ENCODE measurements around the gene PCDHA13. TPM values are rescaled to one million over a fixed set of nuclear protein-coding genes. Genes with fewer than 3 reads are reported as not detected.
"Not testable (repeated sequence)": the region's sequence is repeated elsewhere in the genome, so short reads cannot be mapped to it uniquely, and the experiment has no call there.

The PCDHA13 gene
- total RNA-seq, 4 donors from 2014 or later = 1.8 to 4.0 (median 3.1) TPM

DNA sequence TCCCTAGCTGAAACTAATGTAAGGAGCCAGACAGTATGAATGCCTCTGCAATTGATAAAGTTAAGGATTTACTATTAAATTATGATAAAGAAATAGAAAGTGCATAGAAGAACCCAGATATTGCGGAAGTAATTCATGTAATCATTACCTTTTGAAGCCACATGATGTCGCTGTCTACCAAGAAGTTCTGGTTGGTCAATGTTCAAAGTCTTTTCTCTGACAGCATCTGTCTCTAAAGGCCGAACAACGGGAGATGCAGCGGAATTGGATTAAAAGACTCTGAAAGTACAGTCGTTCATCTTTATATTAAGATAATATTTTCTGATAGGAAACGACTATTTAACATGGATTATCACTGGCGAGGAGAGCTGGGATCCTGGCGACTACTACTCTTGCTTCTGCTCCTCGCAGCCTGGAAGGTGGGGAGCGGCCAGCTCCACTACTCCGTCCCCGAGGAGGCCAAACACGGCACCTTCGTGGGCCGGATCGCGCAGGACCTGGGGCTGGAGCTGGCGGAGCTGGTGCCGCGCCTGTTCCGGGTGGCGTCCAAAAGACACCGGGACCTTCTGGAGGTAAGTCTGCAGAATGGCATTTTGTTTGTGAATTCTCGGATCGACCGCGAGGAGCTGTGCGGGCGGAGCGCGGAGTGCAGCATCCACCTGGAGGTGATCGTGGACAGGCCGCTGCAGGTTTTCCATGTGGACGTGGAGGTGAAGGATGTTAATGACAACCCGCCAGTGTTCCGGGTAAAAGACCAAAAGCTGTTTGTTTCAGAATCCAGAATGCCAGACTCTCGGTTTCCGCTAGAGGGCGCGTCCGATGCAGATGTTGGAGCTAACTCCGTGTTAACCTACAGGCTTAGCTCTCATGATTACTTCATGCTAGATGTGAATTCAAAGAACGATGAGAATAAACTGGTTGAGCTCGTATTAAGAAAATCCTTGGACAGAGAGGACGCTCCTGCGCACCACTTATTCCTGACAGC is 40.7 kb upstream of the PCDHA13 start, which contains the start of gene PCDHA8:
Gene PCDHA8, plus strand, starts transcription at position 210 of the 985 bp plus-strand sequence. Its CDS starts 135 bp downstream, at position 345.
- Histone ChIP-seq H3K27ac (no peak within 1 kb of the TSS), H3K9me3 (no peaks in the 10 kb centered on the region), H3K4me3 (replicated peaks in 1 of 3) (no peak within 1 kb of the TSS), H3K27me3 (no peaks in the 10 kb centered on the region), H3K4me1 (no peaks in the 10 kb centered on the region), H3K36me3 (no peaks in the 10 kb centered on the region)
- TF ChIP-seq, protein P1, sequence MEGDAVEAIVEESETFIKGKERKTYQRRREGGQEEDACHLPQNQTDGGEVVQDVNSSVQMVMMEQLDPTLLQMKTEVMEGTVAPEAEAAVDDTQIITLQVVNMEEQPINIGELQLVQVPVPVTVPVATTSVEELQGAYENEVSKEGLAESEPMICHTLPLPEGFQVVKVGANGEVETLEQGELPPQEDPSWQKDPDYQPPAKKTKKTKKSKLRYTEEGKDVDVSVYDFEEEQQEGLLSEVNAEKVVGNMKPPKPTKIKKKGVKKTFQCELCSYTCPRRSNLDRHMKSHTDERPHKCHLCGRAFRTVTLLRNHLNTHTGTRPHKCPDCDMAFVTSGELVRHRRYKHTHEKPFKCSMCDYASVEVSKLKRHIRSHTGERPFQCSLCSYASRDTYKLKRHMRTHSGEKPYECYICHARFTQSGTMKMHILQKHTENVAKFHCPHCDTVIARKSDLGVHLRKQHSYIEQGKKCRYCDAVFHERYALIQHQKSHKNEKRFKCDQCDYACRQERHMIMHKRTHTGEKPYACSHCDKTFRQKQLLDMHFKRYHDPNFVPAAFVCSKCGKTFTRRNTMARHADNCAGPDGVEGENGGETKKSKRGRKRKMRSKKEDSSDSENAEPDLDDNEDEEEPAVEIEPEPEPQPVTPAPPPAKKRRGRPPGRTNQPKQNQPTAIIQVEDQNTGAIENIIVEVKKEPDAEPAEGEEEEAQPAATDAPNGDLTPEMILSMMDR (IDR thresholded peaks at IDR 0.05) = peak in 1 of 6 experiments; percentile 12
- no peak for TF ChIP-seq POLR2A (IDR thresholded peaks at IDR 0.05)
- WGBS, 2 donors = 21 to 23% methylated on average over 31 to 45 of the region's 47 CpGs
- no peak for DNase-seq
- intact Hi-C loops (cut with DNase I) = no loop called here

DNA sequence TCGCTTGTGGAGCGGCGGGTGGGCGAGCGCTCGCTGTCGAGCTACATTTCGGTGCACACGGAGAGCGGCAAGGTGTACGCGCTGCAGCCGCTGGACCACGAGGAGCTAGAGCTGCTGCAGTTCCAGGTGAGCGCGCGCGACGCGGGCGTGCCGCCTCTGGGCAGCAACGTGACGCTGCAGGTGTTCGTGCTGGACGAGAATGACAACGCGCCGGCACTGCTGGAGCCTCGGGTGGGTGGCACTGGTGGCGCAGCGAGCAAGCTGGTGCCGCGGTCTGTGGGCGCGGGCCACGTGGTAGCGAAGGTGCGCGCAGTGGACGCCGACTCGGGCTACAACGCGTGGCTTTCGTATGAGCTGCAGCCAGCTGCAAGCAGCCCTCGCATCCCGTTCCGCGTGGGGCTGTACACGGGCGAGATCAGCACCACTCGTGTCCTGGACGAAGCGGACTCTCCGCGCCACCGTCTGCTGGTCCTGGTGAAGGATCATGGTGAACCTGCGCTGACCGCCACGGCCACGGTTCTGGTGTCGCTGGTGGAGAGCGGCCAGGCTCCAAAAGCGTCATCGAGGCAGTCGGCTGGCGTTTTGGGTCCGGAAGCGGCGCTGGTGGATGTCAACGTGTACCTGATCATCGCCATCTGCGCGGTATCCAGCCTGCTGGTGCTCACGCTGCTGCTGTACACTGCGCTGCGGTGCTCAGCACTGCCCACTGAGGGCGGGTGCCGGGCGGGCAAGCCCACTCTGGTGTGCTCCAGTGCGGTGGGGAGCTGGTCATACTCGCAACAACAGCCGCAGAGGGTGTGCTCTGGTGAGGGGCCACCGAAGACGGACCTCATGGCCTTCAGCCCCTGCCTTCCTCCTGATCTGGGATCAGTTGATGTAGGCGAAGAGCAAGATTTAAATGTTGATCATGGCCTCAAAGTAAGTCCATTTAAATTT is 38.9 kb upstream of the PCDHA13 start:
- Histone ChIP-seq H3K4me3 (replicated peaks in 1 of 3) (no peak overlapping the region), H3K4me1 (no peaks in the 10 kb centered on the region), H3K27me3 (peaks cover 6% of the 10 kb centered on the region), H3K27ac (no peak overlapping the region), H3K9me3 (no peaks in the 10 kb centered on the region), H3K36me3 (no peaks in the 10 kb centered on the region)
- TF ChIP-seq, protein P1 (IDR thresholded peaks at IDR 0.05) = no peak
- TF ChIP-seq POLR2A (IDR thresholded peaks at IDR 0.05) = no peak
- WGBS, 2 donors = 48% methylated on average over 36 to 37 of the region's 87 CpGs
- intact Hi-C loops (cut with DNase I) = no loop called here
- no peak for DNase-seq

DNA sequence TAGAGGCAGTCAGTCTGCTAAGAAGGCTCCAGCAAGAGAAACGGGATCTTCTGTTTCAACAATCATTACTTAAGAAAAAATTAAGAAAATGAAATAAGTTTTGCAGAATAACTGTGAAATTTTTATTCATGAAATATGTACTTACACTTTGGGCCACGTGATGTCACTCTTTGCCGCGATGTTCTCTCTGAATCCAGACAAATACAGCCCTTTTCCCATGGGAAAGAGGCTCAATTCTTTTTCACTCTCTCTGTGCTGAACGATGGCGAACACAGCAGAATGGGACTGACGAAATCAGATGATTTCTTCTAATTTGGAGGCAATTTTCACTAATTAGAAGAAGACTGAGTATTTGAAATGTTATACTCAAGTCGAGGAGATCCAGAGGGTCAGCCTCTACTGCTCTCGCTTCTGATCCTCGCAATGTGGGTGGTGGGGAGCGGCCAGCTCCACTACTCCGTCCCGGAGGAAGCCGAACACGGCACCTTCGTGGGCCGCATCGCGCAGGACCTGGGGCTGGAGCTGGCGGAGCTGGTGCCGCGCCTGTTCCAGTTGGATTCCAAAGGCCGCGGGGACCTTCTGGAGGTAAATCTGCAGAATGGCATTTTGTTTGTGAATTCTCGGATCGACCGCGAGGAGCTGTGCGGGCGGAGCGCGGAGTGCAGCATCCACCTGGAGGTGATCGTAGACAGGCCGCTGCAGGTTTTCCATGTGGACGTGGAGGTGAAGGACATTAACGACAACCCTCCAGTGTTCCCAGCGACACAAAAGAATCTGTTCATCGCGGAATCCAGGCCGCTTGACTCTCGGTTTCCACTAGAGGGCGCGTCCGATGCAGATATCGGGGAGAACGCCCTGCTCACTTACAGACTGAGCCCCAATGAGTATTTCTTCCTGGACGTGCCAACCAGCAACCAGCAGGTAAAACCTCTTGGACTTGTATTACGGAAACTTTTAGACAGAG is 33.5 kb upstream of the PCDHA13 start, which contains the start of gene PCDHA9:
Gene PCDHA9, plus strand, starts transcription at position 244 of the 964 bp plus-strand sequence. Its CDS starts 114 bp downstream, at position 358.
- intact Hi-C loops (cut with DNase I); H3K36me3 ChIP-seq; H3K4me3 ChIP-seq (replicated peaks in 1 of 3); H3K9me3 ChIP-seq; DNase-seq; H3K27ac ChIP-seq; H3K4me1 ChIP-seq; H3K27me3 ChIP-seq: not testable (repeated sequence)
- 16 to 21% methylated on average over 22 to 23 of the region's 48 CpGs for WGBS, 2 donors

GRCh38 chr5:140849831-140850634 is 31.9 kb upstream of the PCDHA13 start:
- H3K36me3 ChIP-seq; intact Hi-C loops (cut with DNase I); H3K27ac ChIP-seq; H3K4me1 ChIP-seq; DNase-seq; H3K9me3 ChIP-seq; H3K4me3 ChIP-seq (replicated peaks in 1 of 3); H3K27me3 ChIP-seq: not testable (repeated sequence)
- WGBS, 2 donors = 33 to 41% methylated on average over 41 to 59 of the region's 101 CpGs
